DMS79 treated with DMSO at 0.1 percent for 48 hours (cell line): ENCODE data around the gene FKBP2.
A peak's percentile ranks its signal among the peaks of the same experiment; 100 is the strongest.

Experiments
- DNase-seq: peaks from one replicate; lab custom pipeline; 2025; lab: John Stamatoyannopoulos, UW

Gene FKBP2

GRCh38 chr11:64219354-64219684, 21.6 kb upstream of the FKBP2 start:
- no peak for DNase-seq

- DNase-seq = no peak
These were observed 21.1 kb upstream of the FKBP2 start for GRCh38 chr11:64219755-64220154.

- DNase-seq = no peak
These were observed 20.6 kb upstream of the FKBP2 start for GRCh38 chr11:64220271-64220670.

GRCh38 chr11:64220798-64221197, 20.1 kb upstream of the FKBP2 start:
- DNase-seq = no peak

GRCh38 chr11:64222651-64223000, 18.3 kb upstream of the FKBP2 start:
- DNase-seq = peak; percentile 29

- DNase-seq = no peak
These were observed 17.8 kb upstream of the FKBP2 start for GRCh38 chr11:64223001-64223651.

GRCh38 chr11:64224151-64224890, 16.6 kb upstream of the FKBP2 start:
- DNase-seq = no peak

GRCh38 chr11:64224891-64225607, 15.8 kb upstream of the FKBP2 start:
- DNase-seq = no peak

- peak; percentile 79 for DNase-seq
These were observed 15.0 kb upstream of the FKBP2 start, which contains the start of the genes NUDT22 and TRPT1 for GRCh38 chr11:64225608-64226506. TSS of gene NUDT22 (plus strand) at chr11:64226274. CDS start at chr11:64226653, 379 bp downstream. TSS of gene TRPT1 (minus strand) at chr11:64226186. CDS start at chr11:64225860, 326 bp downstream.

- DNase-seq = peak; percentile 86
These were observed 14.3 kb upstream of the FKBP2 start for GRCh38 chr11:64226507-64227051.

- DNase-seq = no peak
These were observed 13.4 kb upstream of the FKBP2 start for GRCh38 chr11:64227405-64227956.

GRCh38 chr11:64229090-64229743, 11.7 kb upstream of the FKBP2 start:
- DNase-seq = no peak

GRCh38 chr11:64229744-64230170, 11.1 kb upstream of the FKBP2 start:
- no peak for DNase-seq

GRCh38 chr11:64230171-64230984, 10.5 kb upstream of the FKBP2 start, which contains the start of gene DNAJC4:
TSS of gene DNAJC4 (plus strand) at chr11:64230548. CDS start at chr11:64230855, 307 bp downstream.
- DNase-seq = peak; percentile 95

- DNase-seq = no peak
These were observed 9.9 kb upstream of the FKBP2 start for GRCh38 chr11:64230985-64231365.

- DNase-seq = no peak
These were observed 9.3 kb upstream of the FKBP2 start for GRCh38 chr11:64231546-64231945.

- no peak for DNase-seq
These were observed 8.5 kb upstream of the FKBP2 start for GRCh38 chr11:64232182-64232966.

GRCh38 chr11:64232967-64233315, 8.0 kb upstream of the FKBP2 start:
- DNase-seq = no peak
